Activated T-cell treated with anti-CD3 and anti-CD28 coated beads, Interleukin-2, amount 50 U/mL, for 1 hour (primary cell): ENCODE measurements around the gene VPS39.

Experiments used
- DNase-seq: peaks from one replicate; pipeline ENCODE4 v3.0.0-alpha.2; 2020

VPS39 gene

GRCh38 chr15:42157981-42158765 is 49.9 kb downstream of the VPS39 start:
- DNase-seq = peak; percentile 13

- DNase-seq = no peak
Measured at GRCh38 chr15:42157381-42157780, 50.7 kb downstream of the VPS39 start.

- peak; percentile 13 for DNase-seq
Measured at GRCh38 chr15:42156243-42156922, 51.7 kb downstream of the VPS39 start, which contains the start of gene PLA2G4F. PLA2G4F (minus strand) TSS chr15:42156636; CDS start chr15:42156549, 87 bp downstream.

GRCh38 chr15:42155546-42156242 is 52.4 kb downstream of the VPS39 start:
- DNase-seq = peak; percentile 8

- no peak for DNase-seq
Measured at GRCh38 chr15:42154956-42155355, 53.1 kb downstream of the VPS39 start.

GRCh38 chr15:42154212-42154941 is 53.7 kb downstream of the VPS39 start:
- DNase-seq = no peak

GRCh38 chr15:42153874-42154211 is 54.3 kb downstream of the VPS39 start:
- peak; percentile 3 for DNase-seq

GRCh38 chr15:42152921-42153698 is 55.0 kb downstream of the VPS39 start:
- peak; percentile 6 for DNase-seq

- DNase-seq = peak; percentile 9
Measured at GRCh38 chr15:42152196-42152920, 55.7 kb downstream of the VPS39 start.

GRCh38 chr15:42151736-42152135 is 56.4 kb downstream of the VPS39 start:
- no peak for DNase-seq

- DNase-seq = no peak
Measured at GRCh38 chr15:42151141-42151561, 57.0 kb downstream of the VPS39 start.

GRCh38 chr15:42150219-42150970 is 57.7 kb downstream of the VPS39 start:
- no peak for DNase-seq

GRCh38 chr15:42149493-42150218 is 58.4 kb downstream of the VPS39 start:
- DNase-seq = peak; percentile 12

GRCh38 chr15:42148808-42149492 is 59.2 kb downstream of the VPS39 start:
- DNase-seq = no peak

GRCh38 chr15:42147431-42147735 is 60.7 kb downstream of the VPS39 start:
- no peak for DNase-seq

GRCh38 chr15:42146551-42147430 is 61.3 kb downstream of the VPS39 start:
- no peak for DNase-seq

- no peak for DNase-seq
Measured at GRCh38 chr15:42145546-42146455, 62.3 kb downstream of the VPS39 start.
